ENCODE results near the gene GALNT3. TPM values are rescaled to one million over a fixed set of nuclear protein-coding genes. Genes with fewer than 3 reads are reported as not detected.

GALNT3 gene
- total and polyA plus RNA-seq, 2 of the 13 experiments (the other 11 are each of a cell fraction or from before 2014, with no cell fraction given) = 0.29 to 0.30 TPM

DNA sequence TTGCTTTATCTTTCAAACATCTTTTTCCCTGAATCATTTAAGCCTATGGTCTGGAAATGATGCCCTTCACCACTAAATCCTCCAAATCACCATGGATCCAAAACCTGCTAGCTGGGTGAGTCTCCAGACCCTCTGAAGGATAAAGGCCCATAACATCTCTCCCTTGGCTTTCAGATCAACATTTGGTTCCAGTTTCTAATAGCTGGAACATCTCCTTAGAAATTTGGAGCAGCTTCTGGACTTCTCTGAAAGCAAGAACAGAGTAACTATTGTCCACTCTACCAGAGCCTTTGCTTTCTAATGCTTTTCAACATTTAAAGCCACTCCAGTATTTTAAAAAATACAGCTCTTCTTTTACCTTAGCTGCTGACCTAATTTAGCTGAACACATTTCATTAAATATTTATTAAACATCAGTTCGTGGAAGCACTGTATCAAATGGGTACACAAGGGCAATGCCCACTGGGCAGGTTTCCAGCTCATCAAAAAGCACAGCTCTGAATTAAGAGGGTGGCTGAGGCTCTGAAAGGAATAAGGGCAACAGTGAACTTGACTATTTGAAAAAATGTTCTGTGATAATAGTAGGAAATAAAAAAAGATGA, 75.3 kb downstream of the GALNT3 start:
- Histone ChIP-seq H3K27me3 (ENCODE audit: control insufficient read depth in 1 of 2, insufficient read depth in 2 of 2, low read length in 2 of 2) (peaks cover 0 to 13% of the 10 kb centered on the region in 2 experiments; a peak in 3 of 5 replicates), H3K36me3 (replicated peaks in 1 of 2; ENCODE audit: control insufficient read depth in 1 of 2, insufficient read depth in 2 of 2, low read length in 2 of 2) (no peaks in the 10 kb centered on the region), H4K20me1 (ENCODE audit: insufficient read depth, low read length) (no peaks in the 10 kb centered on the region), H3K9me3 (ENCODE audit: low read length) (no peaks in the 10 kb centered on the region), H3K4me3 (replicated peaks in 1 of 3; ENCODE audit: insufficient read depth in 1 of 3, low read depth in 2 of 3, low read length in 3 of 3) (no peak overlapping the region), H3K4me1 (ENCODE audit: insufficient read depth, low read length) (no peaks in the 10 kb centered on the region), H3K27ac (ENCODE audit: extremely low read length, insufficient read depth, low read length) (no peak overlapping the region), H3K9ac (ENCODE audit: insufficient read depth, low read depth, low read length) (no peak overlapping the region), H2AFZ (ENCODE audit: low read length) (no peak overlapping the region), H3K4me2 (ENCODE audit: low read depth, low read length) (no peak overlapping the region), H3K79me2 (ENCODE audit: insufficient read depth, low read length) (no peaks in the 10 kb centered on the region)
- no TSS peak for BruUV-seq (replicated peaks)
- ATAC-seq (no peak), FAIRE-seq (no peak), DNase-seq (ENCODE audit: low spot score) (no peak)
- intact Hi-C loops (cut with micrococcal nuclease; ENCODE audit: unreplicated experiment) = no loop called here
- POLR2A ChIA-PET = no interaction called here
- no peak for TF ChIP-seq EHMT2 (IDR thresholded peaks at IDR 0.05; ENCODE audit: borderline replicate concordance, low read depth, low read length)
- TF ChIP-seq GABPA (IDR thresholded peaks at IDR 0.05; ENCODE audit: low read depth, low read length) = no peak
- TF ChIP-seq GABPA (CRISPR knock-in tag; IDR thresholded peaks at IDR 0.05; ENCODE audit: low read depth) = no peak
- no peak for TF ChIP-seq IKZF1 (IDR thresholded peaks at IDR 0.05)
- no peak for TF ChIP-seq PLRG1 (conservative IDR thresholded peaks at IDR 0.05)
- no peak for TF ChIP-seq ZNF274 (CRISPR knock-in tag; IDR thresholded peaks at IDR 0.05)
- CTCF ChIA-PET (ENCODE audit: low intra/inter-chr PET ratio, low total read pairs) = no interaction called here
- in situ Hi-C loops (cut with HindIII; ENCODE audit: extremely low pct_ligation_motif_present, low pct_unique_long_range_greater_than_20kb) = no loop called here
- 0% methylated on average over 1 of the region's 1 CpG for WGBS (ENCODE audit: low lambda C conversion rate)

- Histone ChIP-seq H2AFZ (ENCODE audit: low read length) (no peak overlapping the region), H3K9ac (ENCODE audit: insufficient read depth, low read depth, low read length) (no peak overlapping the region), H3K27ac (ENCODE audit: extremely low read length, insufficient read depth, low read length) (no peak overlapping the region), H3K27me3 (ENCODE audit: control insufficient read depth in 1 of 2, insufficient read depth in 2 of 2, low read length in 2 of 2) (peaks cover 0 to 5% of the 10 kb centered on the region in 2 experiments; a peak in 1 of 5 replicates), H3K9me3 (ENCODE audit: low read length) (no peaks in the 10 kb centered on the region), H4K20me1 (ENCODE audit: insufficient read depth, low read length) (no peaks in the 10 kb centered on the region), H3K4me1 (ENCODE audit: insufficient read depth, low read length) (no peaks in the 10 kb centered on the region), H3K4me2 (ENCODE audit: low read depth, low read length) (no peak overlapping the region), H3K79me2 (ENCODE audit: insufficient read depth, low read length) (no peaks in the 10 kb centered on the region), H3K36me3 (replicated peaks in 1 of 2; ENCODE audit: control insufficient read depth in 1 of 2, insufficient read depth in 2 of 2, low read length in 2 of 2) (no peaks in the 10 kb centered on the region), H3K4me3 (replicated peaks in 1 of 3; ENCODE audit: insufficient read depth in 1 of 3, low read depth in 2 of 3, low read length in 3 of 3) (no peak overlapping the region)
- ChIA-PET CTCF (ENCODE audit: low intra/inter-chr PET ratio, low total read pairs) (no interaction called here), POLR2A (no interaction called here)
- 1% methylated on average over 1 of the region's 1 CpG for WGBS (ENCODE audit: low lambda C conversion rate)
- DNase-seq (ENCODE audit: low spot score) (no peak), ATAC-seq (no peak), FAIRE-seq (no peak)
- in situ Hi-C loops (cut with HindIII; ENCODE audit: extremely low pct_ligation_motif_present, low pct_unique_long_range_greater_than_20kb) (no loop called here), intact Hi-C loops (cut with micrococcal nuclease; ENCODE audit: unreplicated experiment) (no loop called here)
- no TSS peak for BruUV-seq (replicated peaks)
- TF ChIP-seq MYPOP (CRISPR knock-in tag; IDR thresholded peaks at IDR 0.05) (no peak), ZSCAN31 (CRISPR knock-in tag; IDR thresholded peaks at IDR 0.05; ENCODE audit: low read depth) (no peak), ELF1 (CRISPR knock-in tag; IDR thresholded peaks at IDR 0.05) (no peak)
- TF ChIP-seq, protein P1, sequence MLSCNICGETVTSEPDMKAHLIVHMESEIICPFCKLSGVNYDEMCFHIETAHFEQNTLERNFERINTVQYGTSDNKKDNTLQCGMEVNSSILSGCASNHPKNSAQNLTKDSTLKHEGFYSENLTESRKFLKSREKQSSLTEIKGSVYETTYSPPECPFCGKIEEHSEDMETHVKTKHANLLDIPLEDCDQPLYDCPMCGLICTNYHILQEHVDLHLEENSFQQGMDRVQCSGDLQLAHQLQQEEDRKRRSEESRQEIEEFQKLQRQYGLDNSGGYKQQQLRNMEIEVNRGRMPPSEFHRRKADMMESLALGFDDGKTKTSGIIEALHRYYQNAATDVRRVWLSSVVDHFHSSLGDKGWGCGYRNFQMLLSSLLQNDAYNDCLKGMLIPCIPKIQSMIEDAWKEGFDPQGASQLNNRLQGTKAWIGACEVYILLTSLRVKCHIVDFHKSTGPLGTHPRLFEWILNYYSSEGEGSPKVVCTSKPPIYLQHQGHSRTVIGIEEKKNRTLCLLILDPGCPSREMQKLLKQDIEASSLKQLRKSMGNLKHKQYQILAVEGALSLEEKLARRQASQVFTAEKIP (CRISPR knock-in tag; IDR thresholded peaks at IDR 0.05; ENCODE audit: borderline replicate concordance) = no peak
- TF ChIP-seq, protein P2, sequence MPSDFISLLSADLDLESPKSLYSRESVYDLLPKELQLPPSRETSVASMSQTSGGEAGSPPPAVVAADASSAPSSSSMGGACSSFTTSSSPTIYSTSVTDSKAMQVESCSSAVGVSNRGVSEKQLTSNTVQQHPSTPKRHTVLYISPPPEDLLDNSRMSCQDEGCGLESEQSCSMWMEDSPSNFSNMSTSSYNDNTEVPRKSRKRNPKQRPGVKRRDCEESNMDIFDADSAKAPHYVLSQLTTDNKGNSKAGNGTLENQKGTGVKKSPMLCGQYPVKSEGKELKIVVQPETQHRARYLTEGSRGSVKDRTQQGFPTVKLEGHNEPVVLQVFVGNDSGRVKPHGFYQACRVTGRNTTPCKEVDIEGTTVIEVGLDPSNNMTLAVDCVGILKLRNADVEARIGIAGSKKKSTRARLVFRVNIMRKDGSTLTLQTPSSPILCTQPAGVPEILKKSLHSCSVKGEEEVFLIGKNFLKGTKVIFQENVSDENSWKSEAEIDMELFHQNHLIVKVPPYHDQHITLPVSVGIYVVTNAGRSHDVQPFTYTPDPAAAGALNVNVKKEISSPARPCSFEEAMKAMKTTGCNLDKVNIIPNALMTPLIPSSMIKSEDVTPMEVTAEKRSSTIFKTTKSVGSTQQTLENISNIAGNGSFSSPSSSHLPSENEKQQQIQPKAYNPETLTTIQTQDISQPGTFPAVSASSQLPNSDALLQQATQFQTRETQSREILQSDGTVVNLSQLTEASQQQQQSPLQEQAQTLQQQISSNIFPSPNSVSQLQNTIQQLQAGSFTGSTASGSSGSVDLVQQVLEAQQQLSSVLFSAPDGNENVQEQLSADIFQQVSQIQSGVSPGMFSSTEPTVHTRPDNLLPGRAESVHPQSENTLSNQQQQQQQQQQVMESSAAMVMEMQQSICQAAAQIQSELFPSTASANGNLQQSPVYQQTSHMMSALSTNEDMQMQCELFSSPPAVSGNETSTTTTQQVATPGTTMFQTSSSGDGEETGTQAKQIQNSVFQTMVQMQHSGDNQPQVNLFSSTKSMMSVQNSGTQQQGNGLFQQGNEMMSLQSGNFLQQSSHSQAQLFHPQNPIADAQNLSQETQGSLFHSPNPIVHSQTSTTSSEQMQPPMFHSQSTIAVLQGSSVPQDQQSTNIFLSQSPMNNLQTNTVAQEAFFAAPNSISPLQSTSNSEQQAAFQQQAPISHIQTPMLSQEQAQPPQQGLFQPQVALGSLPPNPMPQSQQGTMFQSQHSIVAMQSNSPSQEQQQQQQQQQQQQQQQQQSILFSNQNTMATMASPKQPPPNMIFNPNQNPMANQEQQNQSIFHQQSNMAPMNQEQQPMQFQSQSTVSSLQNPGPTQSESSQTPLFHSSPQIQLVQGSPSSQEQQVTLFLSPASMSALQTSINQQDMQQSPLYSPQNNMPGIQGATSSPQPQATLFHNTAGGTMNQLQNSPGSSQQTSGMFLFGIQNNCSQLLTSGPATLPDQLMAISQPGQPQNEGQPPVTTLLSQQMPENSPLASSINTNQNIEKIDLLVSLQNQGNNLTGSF (CRISPR knock-in tag; IDR thresholded peaks at IDR 0.05) = no peak
Observed at GRCh38 chr2:165716091-165716490, 78.0 kb downstream of the GALNT3 start.

Measured in HepG2 (cell line).